GM19025 (cell line): ENCODE results near the gene FOXN1.

Experiments used
- ATAC-seq: cut with Tn5 transposase; IDR thresholded peaks from one replicate; pipeline ENCODE4 v1.9.1; 2021; ENCODE audit warnings: mild to moderate bottlenecking, low read depth, moderate library complexity; ENCODE audit not compliant: unreplicated experiment

Gene FOXN1

DNA sequence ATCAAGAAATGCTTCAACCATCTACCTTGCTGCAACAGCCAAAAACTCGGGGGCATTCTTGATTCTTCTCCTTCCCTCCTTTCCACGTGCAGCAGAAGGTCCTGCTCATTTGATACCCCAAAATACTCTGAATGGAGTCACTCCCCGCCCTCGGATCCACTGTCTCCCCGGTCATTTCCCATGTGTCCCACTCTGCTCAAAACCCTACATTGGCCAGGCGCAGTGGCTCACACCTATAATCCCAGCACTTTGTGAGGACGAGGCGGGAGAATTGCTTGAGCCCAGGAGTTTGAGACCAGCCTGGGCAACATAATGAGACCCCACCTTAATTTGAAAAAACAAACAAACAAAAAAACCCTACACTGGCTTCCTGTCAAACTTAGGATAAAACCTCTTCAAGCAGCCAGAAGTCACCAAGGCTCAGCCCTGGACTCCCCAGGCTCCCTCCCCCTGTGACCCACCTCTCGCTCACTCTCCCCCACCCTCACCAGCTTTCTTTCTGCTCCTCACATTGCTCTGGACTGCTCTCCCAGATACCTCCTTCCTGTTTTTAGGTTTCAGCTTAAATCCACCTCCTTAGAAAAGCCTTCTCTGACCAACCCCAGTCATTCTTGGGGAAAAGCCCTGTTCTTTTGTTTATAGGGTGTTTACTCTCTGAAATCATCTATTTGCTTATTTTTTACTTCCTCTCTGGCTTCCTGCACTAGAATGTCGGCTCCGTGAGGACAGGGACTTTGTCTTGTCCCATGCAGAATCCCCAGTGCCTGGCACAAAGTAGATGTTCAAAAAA is 29.9 kb upstream of the FOXN1 start:
- ATAC-seq = no peak

DNA sequence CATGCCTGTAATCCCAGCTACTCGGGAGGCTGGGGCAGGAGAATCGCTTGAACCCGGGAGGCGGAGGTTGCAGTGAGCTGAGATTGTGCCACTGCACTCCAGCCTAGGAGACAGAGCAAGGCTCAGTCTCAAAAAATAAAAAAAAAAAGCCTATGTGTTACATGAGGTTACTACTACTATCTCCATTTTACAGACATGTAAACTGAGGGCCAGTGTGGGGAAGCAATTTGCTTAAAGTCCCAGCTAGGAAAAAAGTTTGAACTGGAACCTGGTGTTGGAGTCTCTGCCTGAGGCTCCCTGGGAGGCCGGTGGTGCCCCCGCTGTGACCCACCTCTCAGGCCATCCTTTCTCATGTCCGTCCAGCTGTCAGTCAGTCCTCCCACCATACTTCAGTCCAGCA is 28.2 kb upstream of the FOXN1 start:
- no peak for ATAC-seq

DNA sequence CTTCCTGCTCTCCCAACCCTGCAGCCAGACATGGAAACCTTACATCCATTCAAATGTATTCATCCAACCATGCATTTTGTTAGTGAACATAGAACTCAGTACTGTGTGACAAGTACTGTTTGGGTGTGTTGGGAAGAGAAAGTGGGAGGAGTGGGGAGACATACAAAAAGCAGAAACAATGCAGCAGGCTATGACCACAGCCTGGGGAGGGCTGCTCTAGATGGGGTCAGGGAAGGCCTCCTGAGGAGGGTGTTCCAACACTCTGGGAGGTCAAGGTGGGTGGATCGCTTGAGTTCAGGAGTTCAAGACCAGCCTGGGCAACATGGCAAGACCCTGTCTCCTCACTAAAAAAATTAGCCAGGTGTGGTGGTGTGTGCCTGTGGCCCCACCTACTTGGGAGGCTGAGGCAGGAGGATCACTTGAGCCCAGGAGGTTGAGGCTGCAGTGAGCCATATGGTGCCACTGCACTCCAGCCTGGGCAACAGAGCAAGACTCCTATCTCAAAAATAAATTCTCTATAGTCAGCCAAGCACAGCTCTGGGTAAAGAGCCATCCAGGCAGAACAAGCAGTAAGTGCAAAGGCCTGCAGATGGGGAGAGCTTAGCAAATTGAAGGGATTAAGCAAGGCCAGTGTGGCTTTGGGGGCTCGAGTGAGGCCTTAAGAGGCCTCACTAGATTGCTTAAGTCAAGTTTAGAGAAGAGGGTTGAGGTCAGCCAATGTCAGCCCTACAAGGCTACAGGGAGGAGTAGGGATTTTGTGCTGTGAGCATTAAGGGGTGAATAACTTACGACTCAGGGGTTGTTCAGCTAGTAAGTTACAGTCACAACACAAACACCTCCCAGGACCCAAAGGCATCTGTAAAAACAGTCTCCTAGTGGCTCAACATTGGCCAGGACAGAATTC is 27.2 kb upstream of the FOXN1 start:
- ATAC-seq = no peak

DNA sequence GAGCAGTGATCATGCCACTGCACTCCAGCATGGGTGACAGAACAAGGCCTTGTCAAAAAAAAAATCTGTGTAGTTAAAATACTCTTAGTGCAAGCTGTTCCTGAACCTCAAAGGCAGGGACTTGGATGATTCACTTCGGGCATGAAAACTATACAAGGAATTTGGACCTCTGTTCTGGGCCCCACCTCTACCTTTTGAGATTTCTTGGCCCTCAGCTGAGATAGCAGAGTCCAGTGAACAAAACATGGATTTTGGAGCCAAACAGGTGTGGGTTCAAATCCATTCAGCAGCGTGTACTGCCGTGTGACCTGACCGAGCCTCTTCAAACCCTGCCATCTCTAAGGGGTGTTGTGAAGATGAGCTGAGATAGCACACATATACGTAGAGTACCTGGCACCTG is 25.9 kb upstream of the FOXN1 start:
- no peak for ATAC-seq

GRCh38 chr17:28480799-28481571 is 25.2 kb upstream of the FOXN1 start:
- no peak for ATAC-seq

DNA sequence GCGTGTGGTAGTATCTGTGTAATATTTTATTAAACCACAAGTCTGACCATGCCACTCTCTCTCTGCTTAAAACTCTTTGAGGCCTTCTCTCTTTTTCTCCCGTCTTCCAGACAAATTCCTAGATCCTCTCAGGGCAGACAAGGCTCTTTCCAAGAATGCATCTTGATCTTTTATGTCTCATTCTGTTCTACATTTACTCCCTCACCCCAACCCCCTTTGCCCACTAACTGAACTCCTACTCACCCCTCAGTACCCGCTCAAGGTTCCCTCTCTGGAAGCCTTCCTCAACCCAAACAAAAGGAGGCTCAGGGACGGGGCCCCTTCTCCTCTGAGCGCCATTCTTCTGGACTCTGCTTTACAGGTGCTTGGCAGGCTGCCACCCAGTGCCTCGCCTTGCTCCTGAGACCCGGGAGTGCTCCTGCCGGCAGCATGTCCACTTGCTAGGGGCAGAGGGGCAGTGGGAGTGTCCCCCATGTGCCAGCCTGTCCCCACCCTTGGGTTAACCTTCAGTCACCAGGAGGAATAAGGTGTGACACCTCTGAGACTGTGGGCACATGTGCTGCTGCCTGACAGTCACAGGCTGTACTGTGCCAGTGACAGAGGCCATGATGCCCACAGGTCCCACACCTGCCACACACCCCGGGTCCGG is 23.5 kb upstream of the FOXN1 start:
- no peak for ATAC-seq

GRCh38 chr17:28484296-28484695 is 21.9 kb upstream of the FOXN1 start:
- peak; percentile 70 for ATAC-seq

GRCh38 chr17:28485049-28485448 is 21.1 kb upstream of the FOXN1 start:
- ATAC-seq = no peak

DNA sequence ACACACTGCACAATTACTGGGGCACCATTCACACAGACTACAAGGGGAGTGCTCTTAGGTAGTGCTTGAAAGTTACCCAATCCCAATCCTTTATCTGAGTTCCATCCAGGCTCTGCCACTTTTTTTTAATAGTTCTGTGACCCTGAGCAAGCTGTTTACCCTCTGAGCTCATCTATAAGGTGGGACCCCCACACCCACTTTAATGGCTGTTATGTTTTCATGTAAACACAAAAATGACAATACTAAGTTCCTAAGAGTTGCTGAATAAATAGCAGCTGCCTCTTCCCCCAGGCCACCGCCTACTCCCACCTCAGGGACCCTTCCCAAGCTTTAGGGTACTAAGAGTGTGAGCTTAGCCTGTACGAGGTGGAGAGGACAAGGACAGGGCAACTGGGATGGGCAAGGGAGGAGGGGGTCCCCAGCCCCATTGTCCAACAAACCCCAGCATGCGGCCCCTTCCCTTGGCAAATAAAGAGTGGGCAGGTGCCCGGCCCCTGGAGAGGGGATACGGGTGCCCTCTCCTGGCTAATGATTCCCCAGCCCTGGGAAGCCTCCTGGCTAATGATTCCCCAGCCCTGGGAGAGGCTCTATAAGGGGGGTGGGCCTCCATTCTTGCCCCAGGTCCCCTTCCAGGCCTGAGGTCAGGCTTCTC is 18.1 kb upstream of the FOXN1 start:
- no peak for ATAC-seq

DNA sequence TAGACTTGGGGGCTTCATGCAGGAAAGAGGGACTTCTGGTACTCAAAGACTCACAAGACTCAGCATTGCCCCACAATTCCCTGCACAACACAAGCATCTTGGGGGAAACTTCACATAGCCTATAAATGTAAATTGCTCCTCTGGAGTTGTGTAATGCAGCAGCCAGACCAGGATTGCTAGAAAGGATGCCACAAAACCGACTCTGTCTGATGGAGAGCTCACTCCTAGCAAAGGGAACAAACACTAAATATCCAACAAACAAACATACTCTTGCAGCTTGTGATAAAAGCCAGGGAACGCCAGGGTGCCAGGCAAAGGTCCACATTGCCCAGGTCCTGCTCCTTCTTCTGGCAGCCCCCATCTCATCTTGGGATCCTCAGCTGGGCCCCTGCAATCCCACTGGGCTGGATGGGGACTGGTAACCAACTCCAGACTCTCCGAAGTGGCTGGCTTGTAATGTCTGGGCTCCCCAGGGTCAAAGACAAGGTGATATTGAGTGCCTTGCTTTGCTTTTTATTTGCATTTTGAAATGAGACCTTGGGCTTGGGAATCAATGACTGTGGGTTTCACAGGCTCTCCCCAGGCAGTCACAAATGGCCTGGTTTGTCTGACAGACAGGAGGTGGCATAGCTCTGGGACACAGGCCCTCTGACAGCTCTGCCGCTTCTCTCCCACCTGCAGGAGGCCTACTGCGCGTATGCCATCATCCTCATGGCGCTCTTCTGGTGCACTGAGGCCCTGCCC is 17.4 kb upstream of the FOXN1 start:
- ATAC-seq = no peak

DNA sequence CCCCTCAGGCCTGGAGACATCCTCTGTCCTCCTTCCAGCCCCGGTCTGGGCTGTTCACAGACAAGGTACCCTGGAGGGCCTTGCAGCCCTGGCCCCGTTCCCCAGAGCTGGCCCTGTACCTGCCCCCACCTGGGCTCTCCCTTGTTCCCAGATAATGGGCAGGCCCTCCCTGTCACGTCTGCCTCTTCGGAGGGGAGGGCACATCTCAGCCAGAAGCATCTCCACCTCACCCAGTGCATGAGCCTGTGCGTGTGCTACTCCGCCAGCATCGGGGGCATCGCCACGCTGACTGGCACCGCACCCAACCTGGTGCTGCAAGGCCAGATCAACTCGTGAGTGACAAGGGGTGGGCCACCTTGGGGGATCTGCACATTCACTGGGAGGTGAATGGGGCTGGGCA is 14.9 kb upstream of the FOXN1 start:
- ATAC-seq = no peak

- ATAC-seq = no peak
Measured at GRCh38 chr17:28491860-28492259, 14.3 kb upstream of the FOXN1 start.

DNA sequence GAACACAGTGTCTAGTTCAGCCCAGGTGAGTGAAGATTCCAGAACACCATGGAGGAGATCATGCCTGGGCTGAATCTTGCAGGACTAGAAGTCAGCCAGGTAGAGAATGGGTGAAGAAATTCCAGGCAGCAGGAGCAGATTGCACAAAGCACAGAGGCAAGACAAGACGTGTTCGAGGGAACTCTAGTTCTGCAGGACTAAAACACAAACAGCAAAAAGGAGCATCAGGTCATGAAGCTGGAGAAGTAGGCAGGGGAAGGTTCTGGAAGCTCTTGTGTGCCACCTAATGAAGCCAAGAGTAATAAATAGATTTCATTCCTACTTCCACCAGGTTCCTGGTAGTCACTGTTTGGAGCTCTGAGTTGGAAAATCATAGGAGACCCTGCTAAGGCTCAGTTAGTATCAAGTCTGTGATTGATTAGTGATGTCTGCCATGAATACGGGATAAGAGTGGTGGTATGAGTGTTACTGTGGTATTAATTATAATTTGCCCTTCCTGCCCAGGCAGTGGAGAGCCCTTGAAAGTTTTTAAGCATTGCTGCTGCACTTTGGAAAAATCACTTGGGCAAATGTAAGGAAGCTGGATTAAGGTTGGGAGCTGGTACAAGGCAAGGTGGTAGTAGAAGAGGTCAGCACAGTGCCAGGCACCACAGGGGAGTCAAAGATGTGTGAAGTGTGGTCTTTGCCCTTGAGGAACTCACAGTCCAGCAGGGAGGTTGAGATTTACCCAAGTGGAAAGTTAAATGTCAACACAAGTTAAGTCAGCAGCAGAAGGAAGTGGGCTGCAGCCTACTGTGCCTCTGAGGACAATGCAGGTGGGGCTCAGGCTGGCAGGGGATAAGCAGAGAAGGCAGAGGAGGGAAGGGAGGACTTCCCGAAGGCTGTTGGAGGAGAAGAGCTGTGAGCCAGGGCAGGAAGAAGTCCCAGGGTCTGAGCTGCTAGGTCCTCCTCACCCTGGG is 13.5 kb upstream of the FOXN1 start:
- ATAC-seq = no peak

DNA sequence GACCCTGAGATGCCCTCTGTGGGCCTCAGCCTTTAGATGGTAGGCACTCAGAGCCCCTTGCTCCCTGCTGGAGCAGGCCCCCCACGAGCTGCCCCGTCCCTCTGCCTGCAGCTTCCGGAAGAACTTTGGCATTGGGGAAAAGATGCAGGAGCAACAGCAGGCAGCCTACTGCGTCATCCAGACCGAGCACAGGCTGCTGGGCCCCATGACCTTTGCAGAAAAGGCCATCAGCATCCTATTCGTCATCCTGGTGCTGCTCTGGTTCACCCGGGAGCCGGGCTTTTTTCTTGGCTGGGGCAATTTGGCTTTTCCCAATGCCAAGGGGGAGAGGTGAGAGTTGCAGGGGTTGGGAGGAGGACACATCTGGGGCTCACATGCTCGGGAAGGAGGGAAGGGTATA is 12.7 kb upstream of the FOXN1 start:
- ATAC-seq = no peak

GRCh38 chr17:28494445-28495188 is 11.5 kb upstream of the FOXN1 start:
- no peak for ATAC-seq

DNA sequence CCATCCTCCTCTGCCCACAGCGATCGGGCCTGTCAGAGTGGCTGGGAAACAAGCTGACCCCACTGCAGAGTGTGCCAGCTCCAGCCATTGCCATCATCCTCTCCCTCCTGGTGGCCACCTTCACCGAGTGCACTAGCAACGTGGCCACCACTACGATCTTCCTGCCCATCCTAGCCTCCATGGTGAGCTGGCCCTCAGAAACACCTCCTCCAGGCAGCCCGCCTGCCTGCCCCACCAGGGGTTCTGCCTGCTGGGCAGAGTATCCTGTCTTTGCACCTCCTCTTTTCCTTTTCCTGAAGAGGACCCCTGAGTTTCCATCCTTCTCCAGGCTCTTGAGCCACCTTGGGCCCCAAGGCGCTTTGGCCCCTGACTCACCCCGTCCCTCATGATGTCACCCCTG is 10.5 kb upstream of the FOXN1 start:
- ATAC-seq = no peak

DNA sequence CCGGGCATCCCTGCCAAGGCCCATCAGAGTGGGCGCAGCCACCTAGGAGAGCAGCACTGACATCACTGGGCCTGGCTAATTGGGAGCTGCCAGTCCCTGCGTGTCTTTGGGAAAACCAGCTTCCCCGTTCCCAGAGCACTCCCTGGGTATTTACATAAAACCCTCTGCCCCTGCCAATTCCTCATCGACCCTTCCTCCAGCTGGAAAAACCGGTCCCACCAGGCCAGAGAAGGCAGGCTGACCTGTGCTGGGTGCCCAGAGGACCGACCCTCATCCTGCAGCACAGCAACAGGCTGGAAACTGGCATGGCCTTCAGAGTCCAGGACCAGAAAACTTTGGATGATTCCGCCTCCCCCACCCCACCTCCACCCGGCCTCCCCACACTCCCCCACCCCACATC is 8.2 kb upstream of the FOXN1 start:
- no peak for ATAC-seq
